WTC11 (cell line): ENCODE results near the gene SPOCD1.
A peak's percentile ranks its signal among the peaks of the same experiment; 100 is the strongest.

Source experiments
- ARID4B ChIP-seq: sonication (generic); formaldehyde crosslinking; IDR thresholded peaks from 2 replicates; pipeline ENCODE4 v1.8.0; 2023; ENCODE audit warnings: missing genetic modification reagents, mild to moderate bottlenecking, borderline replicate concordance
- CTCF ChIP-seq: fragments of 200-600 bp; IDR thresholded peaks from 2 replicates; pipeline ENCODE4 v1.8.0; 2022; ENCODE audit warnings: antibody characterized with exemption
- ELF4 ChIP-seq: sonication (generic); formaldehyde crosslinking; IDR thresholded peaks from 2 replicates; pipeline ENCODE4 v1.8.1; 2022; ENCODE audit warnings: low read depth, mild to moderate bottlenecking, moderate library complexity, missing genetic modification reagents
- ETV6 ChIP-seq: sonication (generic); formaldehyde crosslinking; IDR thresholded peaks from 2 replicates; pipeline ENCODE4 v1.8.1; 2022; ENCODE audit warnings: mild to moderate bottlenecking, missing genetic modification reagents
- GTF2I ChIP-seq: fragments of 250-450 bp; sonication (Bioruptor Pico); conservative IDR thresholded peaks from 2 replicates; pipeline ENCODE4 v1.4.0; 2021; ENCODE audit warnings: mild to moderate bottlenecking
- MAX ChIP-seq: sonication (generic); formaldehyde crosslinking; IDR thresholded peaks from 2 replicates; pipeline ENCODE4 v1.8.0; 2022; ENCODE audit warnings: mild to moderate bottlenecking, missing genetic modification reagents
- SMAD3 ChIP-seq: sonication (generic); formaldehyde crosslinking; IDR thresholded peaks from 2 replicates; pipeline ENCODE4 v1.8.0; 2022; ENCODE audit warnings: missing genetic modification reagents, mild to moderate bottlenecking, borderline replicate concordance
- SOX15 ChIP-seq: fragments of 250-450 bp; sonication (Bioruptor Pico); IDR thresholded peaks from 2 replicates; pipeline ENCODE4 v1.9.0; 2021; ENCODE audit warnings: mild to moderate bottlenecking
- SP1 ChIP-seq: sonication (generic); formaldehyde crosslinking; conservative IDR thresholded peaks from 2 replicates; pipeline ENCODE4 v1.8.1; 2022; ENCODE audit warnings: missing genetic modification reagents
- TP53 ChIP-seq: sonication (generic); formaldehyde crosslinking; IDR thresholded peaks from 2 replicates; pipeline ENCODE4 v1.8.1; 2023; ENCODE audit warnings: mild to moderate bottlenecking, missing genetic modification reagents
- ZNF281 ChIP-seq: sonication (generic); formaldehyde crosslinking; IDR thresholded peaks from 2 replicates; pipeline ENCODE4 v1.8.0; 2023; ENCODE audit warnings: mild to moderate bottlenecking, missing genetic modification reagents
- TF ChIP-seq, protein P1 (sequence below): fragments of 250-450 bp; sonication (Bioruptor Pico); IDR thresholded peaks from 2 replicates; pipeline ENCODE4 v2.1.2; 2022; ENCODE audit warnings: mild to moderate bottlenecking, moderate library complexity
- TF ChIP-seq, protein P2 (sequence below): sonication (generic); formaldehyde crosslinking; IDR thresholded peaks from 2 replicates; pipeline ENCODE4 v1.8.0; 2022; ENCODE audit warnings: mild to moderate bottlenecking, missing genetic modification reagents

- no peak for TF ChIP-seq TP53 (CRISPR knock-in tag)
- TF ChIP-seq CTCF: no peak
- peak; percentile 92 for TF ChIP-seq GTF2I
- TF ChIP-seq, protein P1, sequence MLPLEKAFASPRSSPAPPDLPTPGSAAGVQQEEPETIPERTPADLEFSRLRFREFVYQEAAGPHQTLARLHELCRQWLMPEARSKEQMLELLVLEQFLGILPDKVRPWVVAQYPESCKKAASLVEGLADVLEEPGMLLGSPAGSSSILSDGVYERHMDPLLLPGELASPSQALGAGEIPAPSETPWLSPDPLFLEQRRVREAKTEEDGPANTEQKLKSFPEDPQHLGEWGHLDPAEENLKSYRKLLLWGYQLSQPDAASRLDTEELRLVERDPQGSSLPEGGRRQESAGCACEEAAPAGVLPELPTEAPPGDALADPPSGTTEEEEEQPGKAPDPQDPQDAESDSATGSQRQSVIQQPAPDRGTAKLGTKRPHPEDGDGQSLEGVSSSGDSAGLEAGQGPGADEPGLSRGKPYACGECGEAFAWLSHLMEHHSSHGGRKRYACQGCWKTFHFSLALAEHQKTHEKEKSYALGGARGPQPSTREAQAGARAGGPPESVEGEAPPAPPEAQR: no peak
- TF ChIP-seq MAX (CRISPR knock-in tag): no peak
- no peak for TF ChIP-seq SP1 (CRISPR knock-in tag)
- TF ChIP-seq, protein P2, sequence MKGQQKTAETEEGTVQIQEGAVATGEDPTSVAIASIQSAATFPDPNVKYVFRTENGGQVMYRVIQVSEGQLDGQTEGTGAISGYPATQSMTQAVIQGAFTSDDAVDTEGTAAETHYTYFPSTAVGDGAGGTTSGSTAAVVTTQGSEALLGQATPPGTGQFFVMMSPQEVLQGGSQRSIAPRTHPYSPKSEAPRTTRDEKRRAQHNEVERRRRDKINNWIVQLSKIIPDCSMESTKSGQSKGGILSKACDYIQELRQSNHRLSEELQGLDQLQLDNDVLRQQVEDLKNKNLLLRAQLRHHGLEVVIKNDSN: no peak
- no peak for TF ChIP-seq ELF4 (CRISPR knock-in tag)
- TF ChIP-seq SMAD3 (CRISPR knock-in tag): no peak
- TF ChIP-seq ETV6 (CRISPR knock-in tag): no peak
- TF ChIP-seq ZNF281 (CRISPR knock-in tag): no peak
- TF ChIP-seq SOX15 (CRISPR knock-in tag): no peak
- TF ChIP-seq ARID4B (CRISPR knock-in tag): no peak
Measured at GRCh38 chr1:31757204-31757679, 58.6 kb downstream of the SPOCD1 start.
